PFSK-1 (cell line): ENCODE results near the gene MAGI2.

ENCODE experiments used
- FOXP2 ChIP-seq: optimal IDR thresholded peaks from 2 replicates; pipeline ENCODE3; 2011; ENCODE audit warnings: borderline replicate concordance, control low read depth, inconsistent platforms; ENCODE audit not compliant: insufficient read depth; ENCODE audit errors: extremely low read length, extremely low read depth
- POLR2AphosphoS5 ChIP-seq: IDR thresholded peaks from 2 replicates; pipeline ENCODE4 v1.6.1; 2012; ENCODE audit warnings: low read depth, mild to moderate bottlenecking, control low read depth, low read length, moderate library complexity
- TAF1 ChIP-seq: IDR thresholded peaks from 2 replicates; pipeline ENCODE4 v1.6.1; 2012; ENCODE audit warnings: low read length, control low read depth, borderline replicate concordance; ENCODE audit not compliant: insufficient read depth
- TF ChIP-seq, protein P1 (sequence below), 2 experiments: IDR thresholded peaks; 2 replicates each; pipeline versions ENCODE4 v1.6.1 to v1.8.0; 2011 to 2012; ENCODE audit warnings: low read depth in 2 of 2, low read length in 2 of 2, control low read depth in 1 of 2, inconsistent platforms in 1 of 2, mild to moderate bottlenecking in 1 of 2, moderate library complexity in 1 of 2; ENCODE audit not compliant: insufficient read depth in 1 of 2

DNA sequence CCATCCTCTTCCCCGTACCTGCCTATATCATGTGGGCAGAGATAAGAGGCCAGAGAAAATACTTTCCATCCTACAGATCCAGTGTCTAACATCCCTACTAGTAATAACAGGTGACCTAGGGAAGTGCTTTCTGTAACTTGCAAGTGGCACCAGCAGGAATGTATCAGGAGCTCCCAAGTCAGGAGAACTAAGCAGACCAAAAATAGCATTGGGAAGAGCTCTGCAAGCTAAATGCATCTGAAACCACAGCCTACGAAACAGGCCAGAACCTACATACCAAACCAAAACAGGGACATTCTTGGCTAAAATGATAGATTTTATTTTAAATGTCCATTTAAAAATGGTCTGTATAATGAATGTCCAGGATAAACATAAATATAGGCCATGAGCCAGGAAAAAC is 974.1 kb downstream of the MAGI2 start:
- TF ChIP-seq, protein P1, sequence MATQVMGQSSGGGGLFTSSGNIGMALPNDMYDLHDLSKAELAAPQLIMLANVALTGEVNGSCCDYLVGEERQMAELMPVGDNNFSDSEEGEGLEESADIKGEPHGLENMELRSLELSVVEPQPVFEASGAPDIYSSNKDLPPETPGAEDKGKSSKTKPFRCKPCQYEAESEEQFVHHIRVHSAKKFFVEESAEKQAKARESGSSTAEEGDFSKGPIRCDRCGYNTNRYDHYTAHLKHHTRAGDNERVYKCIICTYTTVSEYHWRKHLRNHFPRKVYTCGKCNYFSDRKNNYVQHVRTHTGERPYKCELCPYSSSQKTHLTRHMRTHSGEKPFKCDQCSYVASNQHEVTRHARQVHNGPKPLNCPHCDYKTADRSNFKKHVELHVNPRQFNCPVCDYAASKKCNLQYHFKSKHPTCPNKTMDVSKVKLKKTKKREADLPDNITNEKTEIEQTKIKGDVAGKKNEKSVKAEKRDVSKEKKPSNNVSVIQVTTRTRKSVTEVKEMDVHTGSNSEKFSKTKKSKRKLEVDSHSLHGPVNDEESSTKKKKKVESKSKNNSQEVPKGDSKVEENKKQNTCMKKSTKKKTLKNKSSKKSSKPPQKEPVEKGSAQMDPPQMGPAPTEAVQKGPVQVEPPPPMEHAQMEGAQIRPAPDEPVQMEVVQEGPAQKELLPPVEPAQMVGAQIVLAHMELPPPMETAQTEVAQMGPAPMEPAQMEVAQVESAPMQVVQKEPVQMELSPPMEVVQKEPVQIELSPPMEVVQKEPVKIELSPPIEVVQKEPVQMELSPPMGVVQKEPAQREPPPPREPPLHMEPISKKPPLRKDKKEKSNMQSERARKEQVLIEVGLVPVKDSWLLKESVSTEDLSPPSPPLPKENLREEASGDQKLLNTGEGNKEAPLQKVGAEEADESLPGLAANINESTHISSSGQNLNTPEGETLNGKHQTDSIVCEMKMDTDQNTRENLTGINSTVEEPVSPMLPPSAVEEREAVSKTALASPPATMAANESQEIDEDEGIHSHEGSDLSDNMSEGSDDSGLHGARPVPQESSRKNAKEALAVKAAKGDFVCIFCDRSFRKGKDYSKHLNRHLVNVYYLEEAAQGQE (IDR thresholded peaks at IDR 0.05; ENCODE audit: insufficient read depth in 1 of 2, low read depth in 2 of 2, low read length in 2 of 2): no peak
- TF ChIP-seq POLR2AphosphoS5 (no peak), TAF1 (no peak), FOXP2 (no peak)
